Fibroblast of lung (primary cell): Measurements from ENCODE around the gene ARVCF.

Experiments
- CTCF ChIP-seq, 2 donors: IDR thresholded peaks in 1 of 2; conservative IDR thresholded peaks in 1 of 2; 1 replicate in 1 of 2; 2 replicates in 1 of 2; pipeline ENCODE4 v1.5.1; 2011 to 2012; ENCODE audit warnings: low read length in 2 of 2, control low read depth in 1 of 2, inconsistent platforms in 1 of 2, low read depth in 1 of 2, mild to moderate bottlenecking in 1 of 2
- EZH2 ChIP-seq: IDR thresholded peaks from 2 replicates; pipeline ENCODE4 v1.5.1; 2012; ENCODE audit warnings: low read length, control low read depth, mild to moderate bottlenecking; ENCODE audit errors: missing control alignments

GRCh38 chr22:20062043-20062765 lies 45.6 kb upstream of the ARVCF start:
- no peak for TF ChIP-seq CTCF (conservative IDR thresholded peaks at IDR 0.05 in 1 of 2, IDR thresholded peaks at IDR 0.05 in 1 of 2; ENCODE audit: low read depth in 1 of 2, low read length in 2 of 2)
- TF ChIP-seq EZH2, result no peak
